IMR-90 (cell line): Measurements from ENCODE around the gene SLC25A15.

ENCODE experiments used
- POLR2A ChIP-seq: IDR thresholded peaks from 2 replicates; pipeline ENCODE4 v1.6.1; 2012; ENCODE audit warnings: mild to moderate bottlenecking, low read depth, low read length
- RAD21 ChIP-seq: IDR thresholded peaks from 2 replicates; pipeline ENCODE4 v1.6.1; 2012; ENCODE audit warnings: low read length, improper control_type of control experiment
- RCOR1 ChIP-seq: IDR thresholded peaks from 2 replicates; pipeline ENCODE4 v1.6.1; 2012; ENCODE audit warnings: mild to moderate bottlenecking, low read length, improper control_type of control experiment; ENCODE audit not compliant: insufficient replicate concordance
- TF ChIP-seq, protein P1 (sequence below): conservative IDR thresholded peaks from 2 replicates; pipeline ENCODE4 v1.5.1; 2012; ENCODE audit warnings: mild to moderate bottlenecking, low read depth, low read length, improper control_type of control experiment

DNA sequence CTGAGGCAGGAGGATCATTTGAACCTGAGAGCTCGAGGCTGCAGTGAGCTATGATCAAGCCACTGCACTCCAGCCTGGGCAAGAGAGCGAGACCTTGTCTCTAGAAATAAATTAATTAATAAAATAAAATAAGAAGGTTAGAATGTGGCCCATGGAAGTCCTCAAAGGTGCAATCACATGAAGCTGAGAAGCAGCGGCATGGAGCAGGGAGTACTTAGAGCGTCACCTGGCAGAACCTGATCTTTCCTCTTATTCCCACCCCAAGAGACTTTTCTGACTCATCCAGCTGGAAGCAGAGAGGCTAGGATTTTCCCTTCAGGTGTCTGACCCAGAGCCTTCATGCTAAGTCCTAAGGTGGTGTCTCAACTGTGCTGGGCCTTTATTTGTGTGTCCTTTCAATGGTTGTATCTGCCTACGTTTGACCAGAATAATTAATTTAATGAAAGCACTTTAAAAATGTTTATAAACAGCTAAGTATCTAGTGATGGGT is 9.6 kb upstream of the SLC25A15 start:
- TF ChIP-seq POLR2A, result no peak
- TF ChIP-seq RAD21, result no peak
- TF ChIP-seq, protein P1, sequence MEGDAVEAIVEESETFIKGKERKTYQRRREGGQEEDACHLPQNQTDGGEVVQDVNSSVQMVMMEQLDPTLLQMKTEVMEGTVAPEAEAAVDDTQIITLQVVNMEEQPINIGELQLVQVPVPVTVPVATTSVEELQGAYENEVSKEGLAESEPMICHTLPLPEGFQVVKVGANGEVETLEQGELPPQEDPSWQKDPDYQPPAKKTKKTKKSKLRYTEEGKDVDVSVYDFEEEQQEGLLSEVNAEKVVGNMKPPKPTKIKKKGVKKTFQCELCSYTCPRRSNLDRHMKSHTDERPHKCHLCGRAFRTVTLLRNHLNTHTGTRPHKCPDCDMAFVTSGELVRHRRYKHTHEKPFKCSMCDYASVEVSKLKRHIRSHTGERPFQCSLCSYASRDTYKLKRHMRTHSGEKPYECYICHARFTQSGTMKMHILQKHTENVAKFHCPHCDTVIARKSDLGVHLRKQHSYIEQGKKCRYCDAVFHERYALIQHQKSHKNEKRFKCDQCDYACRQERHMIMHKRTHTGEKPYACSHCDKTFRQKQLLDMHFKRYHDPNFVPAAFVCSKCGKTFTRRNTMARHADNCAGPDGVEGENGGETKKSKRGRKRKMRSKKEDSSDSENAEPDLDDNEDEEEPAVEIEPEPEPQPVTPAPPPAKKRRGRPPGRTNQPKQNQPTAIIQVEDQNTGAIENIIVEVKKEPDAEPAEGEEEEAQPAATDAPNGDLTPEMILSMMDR, result no peak
- TF ChIP-seq RCOR1, result no peak
